GM12878 (cell line): Measurements from ENCODE around the gene SLFN11. TPM values are rescaled to one million over a fixed set of nuclear protein-coding genes. Genes with fewer than 3 reads are reported as not detected.

Source experiments
- ATAC-seq: fragments of 200-7000 bp; cut with Tn5 transposase; 3 replicates; pipeline ENCODE4 v1.9.1; 2020; ENCODE audit warnings: mild to moderate bottlenecking, moderate library complexity
- BruUV-seq: library from RNA; stranded (reverse); fragments of 400-500 nt; replicated peaks from 2 replicates; lab custom pipeline; 2021; lab: Mats Ljungman, UMichigan
- CTCF ChIA-PET: fragments of 300-600 bp; sonication (Branson Sonifier 250); formaldehyde crosslinking; extraction: SDS; loops from one replicate; lab custom pipeline; 2021; ENCODE audit warnings: inconsistent platforms; lab: Yijun Ruan, JAX
- POLR2A ChIA-PET: fragments of 350-600 bp; formaldehyde crosslinking; extraction: SDS; loops from one replicate; lab custom pipeline; 2021; ENCODE audit warnings: inconsistent platforms; lab: Charles Lee
- RAD21 ChIA-PET: fragments of 300-600 bp; sonication (Branson Sonifier 250); formaldehyde crosslinking; loops from one replicate; lab custom pipeline; 2023; ENCODE audit warnings: antibody characterized with exemption; ENCODE audit not compliant: unreplicated experiment; lab: Charles Lee
- SMC1A ChIA-PET: fragments of 300-600 bp; sonication (Branson Sonifier 250); formaldehyde crosslinking; loops from one replicate; lab custom pipeline; 2023; ENCODE audit not compliant: unreplicated experiment, uncharacterized antibody; lab: Charles Lee
- DNase-seq: peaks from one replicate; pipeline ENCODE4 v3.0.0-alpha.2; 2011; ENCODE audit warnings: low read depth, low spot score
- FAIRE-seq: peaks from 3 replicates; lab custom pipeline; 2011; peaks lifted over from hg19 to GRCh38; lab: Jason Lieb, UNC
- H2AFZ ChIP-seq: 2 replicates; pipeline ENCODE4 v1.6.0; 2011; ENCODE audit warnings: low read depth, low read length, control low read depth; ENCODE audit not compliant: control insufficient read depth
- H3K27ac ChIP-seq: 2 replicates; pipeline ENCODE4 v1.5.1; 2011; ENCODE audit warnings: control low read depth; ENCODE audit not compliant: control insufficient read depth, insufficient read depth
- H3K27me3 ChIP-seq, 2 experiments: replicated peaks in 1 of 2; 2 replicates each; pipeline versions ENCODE4 v1.6.0 to v1.6.1; 2011; ENCODE audit warnings: low read length in 1 of 2; ENCODE audit not compliant: control insufficient read depth in 2 of 2, insufficient read depth in 2 of 2
- H3K36me3 ChIP-seq, 2 experiments: 2 replicates each; pipeline ENCODE4 v1.5.1; 2011; ENCODE audit warnings: low read length in 1 of 2; ENCODE audit not compliant: control insufficient read depth in 2 of 2, insufficient read depth in 2 of 2
- H3K4me1 ChIP-seq: 2 replicates; pipeline ENCODE4 v1.6.1; 2011; ENCODE audit warnings: mild to moderate bottlenecking, low read length, moderate library complexity, mixed read lengths; ENCODE audit not compliant: control insufficient read depth, insufficient read depth
- H3K4me2 ChIP-seq: 2 replicates; pipeline ENCODE4 v1.6.0; 2011; ENCODE audit warnings: control low read depth; ENCODE audit not compliant: control insufficient read depth, insufficient read depth
- H3K4me3 ChIP-seq: fragments of 200-600 bp; sonication (generic); 2 replicates; pipeline ENCODE4 v1.5.1; 2016
- H3K79me2 ChIP-seq: 2 replicates; pipeline ENCODE4 v1.6.0; 2011; ENCODE audit warnings: low read length; ENCODE audit not compliant: control insufficient read depth, insufficient read depth
- H3K9ac ChIP-seq: 2 replicates; pipeline ENCODE4 v1.8.0; 2011; ENCODE audit warnings: low read length, control low read depth, mixed read lengths; ENCODE audit not compliant: control insufficient read depth, insufficient read depth
- H3K9me3 ChIP-seq: replicated peaks from 3 replicates; pipeline ENCODE4 v1.5.1; 2011; ENCODE audit warnings: mild to moderate bottlenecking, low read length; ENCODE audit not compliant: control insufficient read depth, insufficient read depth
- H4K20me1 ChIP-seq: 2 replicates; pipeline ENCODE4 v1.6.0; 2011; ENCODE audit not compliant: control insufficient read depth, insufficient read depth
- BHLHE40 ChIP-seq, 2 experiments: fragments of 450-650 bp in 1 of 2; IDR thresholded peaks; 2 replicates each; pipeline ENCODE4 v1.6.1; 2011 to 2017; ENCODE audit warnings: low read depth in 2 of 2, borderline replicate concordance in 1 of 2, improper control_type of control experiment in 1 of 2, low read length in 1 of 2, mild to moderate bottlenecking in 1 of 2
- ETV6 ChIP-seq, 2 experiments: fragments of 450-650 bp in 1 of 2; IDR thresholded peaks in 1 of 2; conservative IDR thresholded peaks in 1 of 2; 2 replicates each; pipeline ENCODE4 v1.6.1; 2014; ENCODE audit warnings: antibody characterized with exemption in 1 of 2, borderline replicate concordance in 1 of 2, low read depth in 1 of 2, mild to moderate bottlenecking in 1 of 2, moderate library complexity in 1 of 2
- MYB ChIP-seq: fragments of 150-350 bp; IDR thresholded peaks from 2 replicates; pipeline ENCODE4 v1.6.1; 2014; ENCODE audit warnings: mild to moderate bottlenecking, low read depth, low read length, borderline replicate concordance
- NFXL1 ChIP-seq: fragments of 450-650 bp; IDR thresholded peaks from 2 replicates; pipeline ENCODE4 v1.6.1; 2017; ENCODE audit warnings: antibody characterized with exemption, mild to moderate bottlenecking, borderline replicate concordance
- NR2F1 ChIP-seq: fragments of 450-650 bp; conservative IDR thresholded peaks from 2 replicates; pipeline ENCODE4 v1.6.1; 2017; ENCODE audit warnings: mild to moderate bottlenecking
- SKIL ChIP-seq: fragments of 450-650 bp; IDR thresholded peaks from 2 replicates; pipeline ENCODE4 v1.6.1; 2017; ENCODE audit warnings: mild to moderate bottlenecking, low read depth, inconsistent platforms; ENCODE audit not compliant: poor library complexity, severe bottlenecking
- TCF12 ChIP-seq: IDR thresholded peaks from 2 replicates; pipeline ENCODE4 v1.6.1; 2011; ENCODE audit warnings: low read depth, mild to moderate bottlenecking, low read length
- in situ Hi-C: fragments of 300-500 bp; cut with MboI; formaldehyde crosslinking; loops from 9 replicates; pipeline ENCODE4 v1.14.3; 2018; ENCODE audit warnings: mixed read lengths
- intact Hi-C: fragments of 100-400 bp; cut with micrococcal nuclease; formaldehyde crosslinking; loops from one replicate; pipeline ENCODE4 v1.14.2; 2022; ENCODE audit not compliant: unreplicated experiment
- polyA plus RNA-seq, 11 experiments: library from polyadenylated mRNA; depleted of rRNA in 4 of 11; unstranded in 6 of 11; stranded (reverse) in 5 of 11; fragments of >200 nt; fragmentation: Nextera tagmentation in 4 of 11; fragmentation: Illumina TruSeq in 1 of 11; extraction: Ambion mirVana in 4 of 11; extraction: Trizol in 1 of 11; gene quantifications; 1 replicate in 1 of 11; 2 replicates in 10 of 11; pipeline versions ENCODE4 v1.2.1 to v1.2.3, GENCODE V29; 2011 to 2016; ENCODE audit warnings: inconsistent platforms in 2 of 11, missing spikeins in 2 of 11, low read depth in 1 of 11
- total RNA-seq, 4 experiments: library from RNA; depleted of rRNA in 3 of 4; stranded (reverse); fragments of >200 nt in 3 of 4; fragmentation: Illumina TruSeq in 1 of 4; extraction: Trizol in 1 of 4; gene quantifications; 2 replicates each; pipeline versions ENCODE4 v1.2.1 to v1.2.3, GENCODE V29; 2013 to 2021
- TF ChIP-seq, protein P1 (sequence below): IDR thresholded peaks from 2 replicates; pipeline ENCODE4 v1.6.1; 2012; ENCODE audit warnings: low read length, inconsistent platforms

Gene SLFN11
- total and polyA plus RNA-seq, 10 of the 15 experiments (the other 5 are each of a cell fraction or from before 2014, with no cell fraction given): 2.1 to 38.9 (median 30.6) TPM

DNA sequence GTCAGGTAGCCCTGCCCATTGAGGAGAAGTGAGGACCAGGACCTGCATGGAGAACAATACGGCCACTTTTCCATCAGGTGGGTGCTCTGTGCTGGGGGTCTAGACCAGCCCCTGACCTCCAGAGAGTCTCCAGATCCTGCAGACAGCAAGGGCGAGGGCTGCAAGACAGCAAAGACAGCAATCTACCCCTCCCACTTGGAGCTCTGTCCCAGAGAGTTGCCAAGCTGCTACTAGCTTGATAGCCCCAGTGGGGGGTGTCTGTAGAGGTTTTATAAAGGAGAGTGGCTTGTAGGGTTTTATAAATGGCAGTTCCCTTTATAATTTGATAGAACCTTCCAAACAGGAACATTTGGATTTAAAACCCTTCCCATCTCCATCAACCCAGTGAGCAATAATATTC, 16.7 kb upstream of the SLFN11 start (continued):
- TF ChIP-seq SKIL (no peak), TCF12 (no peak), ETV6 (conservative IDR thresholded peaks at IDR 0.05 in 1 of 2, IDR thresholded peaks at IDR 0.05 in 1 of 2; ENCODE audit: borderline replicate concordance in 1 of 2, low read depth in 1 of 2) (no peak), MYB (no peak), NR2F1 (no peak)
- TF ChIP-seq, all 136 proteins: peak for 0

DNA sequence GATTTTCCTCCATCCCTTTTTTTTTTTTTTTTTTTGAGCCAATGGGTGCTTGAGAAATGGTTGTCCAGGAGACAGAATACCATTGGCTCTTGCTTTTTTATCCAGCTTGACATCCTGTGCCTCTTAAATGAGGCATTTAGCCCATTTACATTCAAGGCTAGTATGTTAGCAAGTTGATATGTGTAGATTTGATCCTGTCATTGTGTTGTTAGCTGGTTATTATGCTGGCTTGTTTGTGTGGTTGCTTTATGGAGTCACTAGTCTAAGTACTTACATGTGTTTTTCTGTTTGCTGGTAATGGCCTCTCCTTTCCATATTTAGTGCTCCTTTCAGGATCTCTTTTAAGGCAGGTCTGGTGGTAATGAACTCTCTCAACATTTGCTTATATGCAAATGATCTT, 14.1 kb upstream of the SLFN11 start:
- DNase-seq: no peak
- in situ Hi-C loops: no loop called here
- no peak overlapping the region for H2AFZ ChIP-seq
- H3K4me3 ChIP-seq: no peak overlapping the region
- H3K9ac ChIP-seq: no peak overlapping the region
- no peaks in the 10 kb centered on the region for H3K36me3 ChIP-seq
- no peak for FAIRE-seq
- peaks cover 0 to 2% of the 10 kb centered on the region in 2 experiments; a peak in 2 of 4 replicates for H3K27me3 ChIP-seq
- CTCF ChIA-PET: interaction anchor here (1.2 kb wide), 1 partner anchor 146 kb away, joined by 4 read pairs; no protein-coding TSS in a partner anchor
- TF ChIP-seq NFXL1 (no peak), BHLHE40 (IDR thresholded peaks at IDR 0.05; ENCODE audit: borderline replicate concordance in 1 of 2, low read depth in 2 of 2, low read length in 1 of 2) (no peak)
- TF ChIP-seq, protein P1, sequence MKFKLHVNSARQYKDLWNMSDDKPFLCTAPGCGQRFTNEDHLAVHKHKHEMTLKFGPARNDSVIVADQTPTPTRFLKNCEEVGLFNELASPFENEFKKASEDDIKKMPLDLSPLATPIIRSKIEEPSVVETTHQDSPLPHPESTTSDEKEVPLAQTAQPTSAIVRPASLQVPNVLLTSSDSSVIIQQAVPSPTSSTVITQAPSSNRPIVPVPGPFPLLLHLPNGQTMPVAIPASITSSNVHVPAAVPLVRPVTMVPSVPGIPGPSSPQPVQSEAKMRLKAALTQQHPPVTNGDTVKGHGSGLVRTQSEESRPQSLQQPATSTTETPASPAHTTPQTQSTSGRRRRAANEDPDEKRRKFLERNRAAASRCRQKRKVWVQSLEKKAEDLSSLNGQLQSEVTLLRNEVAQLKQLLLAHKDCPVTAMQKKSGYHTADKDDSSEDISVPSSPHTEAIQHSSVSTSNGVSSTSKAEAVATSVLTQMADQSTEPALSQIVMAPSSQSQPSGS: no peak
- TF ChIP-seq, all 136 proteins: peak for 0
- ChIA-PET POLR2A (no interaction called here), RAD21 (no interaction called here), SMC1A (no interaction called here)
- H3K79me2 ChIP-seq: no peaks in the 10 kb centered on the region
- no TSS peak for BruUV-seq
- ATAC-seq: no peak
- no peaks in the 10 kb centered on the region; the same call in 2 of the 3 replicates for H3K9me3 ChIP-seq
- no peak overlapping the region for H3K27ac ChIP-seq
- H3K4me1 ChIP-seq: no peaks in the 10 kb centered on the region
- intact Hi-C loops: no loop called here
- H4K20me1 ChIP-seq: no peaks in the 10 kb centered on the region
- no peak overlapping the region for H3K4me2 ChIP-seq
